Tibial artery (tissue), 4 donors: ENCODE data around the gene PKHD1.

Experiments used
- DNase-seq, 2 donors: peaks; one replicate each; pipeline ENCODE4 v3.0.0-alpha.2; 2019
- H3K27ac ChIP-seq, 2 donors: fragments of 200-600 bp; sonication (generic) in 1 of 2; 1 replicate in 1 of 2; 2 replicates in 1 of 2; pipeline ENCODE4 v1.5.1; 2018 to 2019; ENCODE audit warnings: mild to moderate bottlenecking in 1 of 2
- H3K27me3 ChIP-seq, 2 donors: fragments of 200-600 bp; sonication (generic) in 1 of 2; one replicate each; pipeline versions ENCODE4 v1.5.1 to v1.6.0; 2016 to 2019
- H3K36me3 ChIP-seq, 3 donors: fragments of 200-600 bp; sonication (generic) in 2 of 3; one replicate each; pipeline ENCODE4 v1.5.1; 2016 to 2019; ENCODE audit warnings: mild to moderate bottlenecking in 2 of 3
- H3K4me1 ChIP-seq, 4 donors: fragments of 200-600 bp; sonication (generic) in 2 of 4; 1 replicate in 3 of 4; 2 replicates in 1 of 4; pipeline ENCODE4 v1.5.1; 2016 to 2019
- H3K4me3 ChIP-seq, 2 donors: fragments of 200-600 bp; sonication (generic) in 1 of 2; 1 replicate in 1 of 2; 2 replicates in 1 of 2; pipeline ENCODE4 v1.5.1; 2018 to 2019; ENCODE audit warnings: mild to moderate bottlenecking in 2 of 2
- H3K9me3 ChIP-seq, 3 donors: fragments of 200-600 bp; sonication (generic) in 1 of 3; one replicate each; pipeline ENCODE4 v1.5.1; 2016 to 2019
- CTCF ChIP-seq, 2 experiments: fragments of 200-600 bp in 1 of 2; fragments of 450-650 bp in 1 of 2; IDR thresholded peaks; one replicate each; pipeline ENCODE4 v1.5.1; 2017 to 2019; ENCODE audit warnings: antibody characterized with exemption in 2 of 2, mild to moderate bottlenecking in 1 of 2, moderate library complexity in 1 of 2
- intact Hi-C: fragments of 100-400 bp; cut with DNase I; formaldehyde crosslinking; loops from one replicate; pipeline ENCODE4 v1.15.0; 2023; ENCODE audit warnings: low total_unique reads

Gene PKHD1

GRCh38 chr6:52074155-52074554, 13.3 kb downstream of the PKHD1 start:
- TF ChIP-seq CTCF (IDR thresholded peaks at IDR 0.05) = no peak
- no peaks in the 10 kb centered on the region for H3K4me1 ChIP-seq
- DNase-seq = no peak
- intact Hi-C loops = loop anchor here (1.0 kb wide), 1 partner anchor 32 kb away; no protein-coding TSS in a partner anchor
- no peaks in the 10 kb centered on the region for H3K9me3 ChIP-seq
- H3K36me3 ChIP-seq = no peaks in the 10 kb centered on the region
- no peak overlapping the region for H3K4me3 ChIP-seq
- peaks cover 0 to 6% of the 10 kb centered on the region in 2 donors for H3K27me3 ChIP-seq
- H3K27ac ChIP-seq = no peak overlapping the region

DNA sequence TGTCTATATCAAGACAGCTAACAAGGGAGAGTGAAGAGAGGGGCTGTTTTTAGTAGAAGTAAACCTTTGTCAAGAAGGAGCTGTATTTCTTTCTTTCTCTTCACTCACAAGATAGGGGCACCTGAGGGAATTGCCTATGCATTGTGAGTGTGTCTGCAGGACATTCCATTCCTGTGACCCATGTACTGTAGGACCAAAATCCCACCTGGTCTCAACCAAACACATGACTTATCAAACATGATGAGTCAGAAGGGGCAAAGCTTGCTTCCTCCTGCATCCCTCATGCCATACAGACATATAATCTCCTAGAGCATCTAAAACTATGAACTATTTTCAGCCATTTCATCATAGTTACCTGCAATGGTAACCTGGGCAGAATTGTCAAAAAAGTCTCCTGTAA, 21.8 kb downstream of the PKHD1 start:
- Histone ChIP-seq H3K36me3 (no peaks in the 10 kb centered on the region), H3K9me3 (no peaks in the 10 kb centered on the region)
- intact Hi-C loops = loop anchor here (10.0 kb wide), 1 partner anchor 159 kb away; no protein-coding TSS in a partner anchor

DNA sequence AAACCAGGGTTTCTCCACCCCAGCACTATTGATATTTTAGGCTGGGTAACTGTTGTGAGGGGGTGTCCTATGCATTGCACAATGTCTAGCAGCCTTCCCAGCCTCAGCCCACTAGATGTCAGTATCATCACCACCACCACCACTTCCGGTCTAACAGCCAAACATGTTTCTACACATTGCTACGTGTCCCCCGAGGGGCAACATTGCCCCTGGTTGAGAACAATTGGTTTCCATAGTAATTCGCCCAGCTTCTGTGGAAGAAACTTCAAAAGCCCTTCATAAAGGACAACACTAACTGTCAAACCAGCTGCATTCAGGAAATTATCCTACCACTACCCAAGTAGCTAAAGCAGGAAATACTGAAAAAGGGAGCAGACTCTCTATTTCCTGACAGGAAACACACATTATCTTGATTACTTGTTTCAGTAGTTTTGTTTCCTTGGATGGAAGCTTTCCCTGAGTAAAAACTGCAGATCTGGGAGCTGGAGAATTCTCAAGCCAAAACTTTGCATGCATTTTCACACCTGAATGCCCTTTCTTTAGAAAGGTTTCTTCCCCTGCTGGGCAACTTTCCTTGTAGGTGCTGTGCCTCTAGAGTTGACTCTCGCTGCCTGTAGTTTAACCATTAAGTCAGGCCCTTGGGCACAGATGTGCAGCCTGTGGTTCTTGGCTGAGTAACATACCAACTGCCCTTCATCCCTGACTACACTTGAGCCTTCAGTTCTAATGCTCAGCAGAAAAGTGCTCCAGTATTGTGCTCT, 23.6 kb downstream of the PKHD1 start:
- H3K36me3 ChIP-seq = no peaks in the 10 kb centered on the region
- TF ChIP-seq CTCF (IDR thresholded peaks at IDR 0.05) = no peak
- H3K4me3 ChIP-seq = no peak overlapping the region
- H3K4me1 ChIP-seq = no peaks in the 10 kb centered on the region
- DNase-seq = no peak
- intact Hi-C loops = loop anchor here (10.0 kb wide), 1 partner anchor 161 kb away; no protein-coding TSS in a partner anchor
- H3K27me3 ChIP-seq = no peaks in the 10 kb centered on the region
- H3K27ac ChIP-seq = no peak overlapping the region
- H3K9me3 ChIP-seq = no peaks in the 10 kb centered on the region

More for the DNA sequence above, 21.8 kb downstream of the PKHD1 start:
- no peaks in the 10 kb centered on the region for H3K4me1 ChIP-seq
- no peak overlapping the region for H3K27ac ChIP-seq
- DNase-seq = no peak
- H3K4me3 ChIP-seq = no peak overlapping the region
- no peak for TF ChIP-seq CTCF (IDR thresholded peaks at IDR 0.05)
- H3K27me3 ChIP-seq = no peaks in the 10 kb centered on the region

DNA sequence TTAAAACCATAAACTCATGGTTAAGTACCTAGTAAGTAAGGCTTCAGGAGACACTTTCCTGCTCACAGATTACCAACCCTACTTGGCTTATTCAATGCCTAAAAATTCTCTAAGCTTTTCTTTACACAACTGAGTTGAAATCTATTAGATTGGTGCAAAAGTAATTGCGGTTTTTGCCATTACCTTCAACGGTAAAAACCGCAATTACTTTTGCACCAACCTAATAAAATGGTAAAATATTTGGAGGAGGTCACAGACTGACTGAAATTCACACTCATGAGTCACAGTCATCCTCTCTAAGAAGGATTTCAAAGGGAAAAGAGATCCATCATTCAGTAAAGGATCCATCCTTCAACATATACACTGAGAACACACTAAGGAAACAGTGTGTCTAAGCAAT, 25.9 kb downstream of the PKHD1 start:
- H3K27ac ChIP-seq = no peak overlapping the region
- H3K27me3 ChIP-seq = no peaks in the 10 kb centered on the region
- H3K4me1 ChIP-seq = no peaks in the 10 kb centered on the region
- no peak overlapping the region for H3K4me3 ChIP-seq
- intact Hi-C loops = loop anchor here (10.0 kb wide), 1 partner anchor 163 kb away; no protein-coding TSS in a partner anchor
- no peaks in the 10 kb centered on the region for H3K36me3 ChIP-seq
- no peaks in the 10 kb centered on the region for H3K9me3 ChIP-seq
- DNase-seq = no peak
- TF ChIP-seq CTCF (IDR thresholded peaks at IDR 0.05) = no peak

DNA sequence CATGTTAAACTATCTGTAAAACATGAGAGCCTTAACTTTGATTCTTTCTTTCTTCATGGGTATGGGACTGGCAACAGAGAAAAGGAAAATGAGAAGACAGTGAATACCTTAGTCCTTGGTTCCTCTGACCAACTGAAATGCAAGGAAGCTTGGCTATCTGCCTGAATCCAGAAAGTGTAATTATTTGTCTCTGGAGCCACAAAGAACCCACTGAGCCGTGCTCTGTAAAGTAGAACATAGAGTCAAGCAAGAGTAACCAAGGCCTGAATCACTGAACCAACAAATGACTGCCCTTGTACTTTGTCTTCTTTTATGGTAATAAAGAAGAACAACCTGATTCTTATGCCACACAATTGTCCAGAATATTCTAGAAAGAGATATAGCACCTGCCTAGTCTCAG, 27.6 kb downstream of the PKHD1 start:
- Histone ChIP-seq H3K4me3 (no peak overlapping the region), H3K4me1 (no peaks in the 10 kb centered on the region), H3K36me3 (no peaks in the 10 kb centered on the region), H3K27ac (no peak overlapping the region), H3K9me3 (no peaks in the 10 kb centered on the region), H3K27me3 (no peaks in the 10 kb centered on the region)
- no peak for DNase-seq
- TF ChIP-seq CTCF (IDR thresholded peaks at IDR 0.05) = no peak
- intact Hi-C loops = loop anchor here (10.0 kb wide), 1 partner anchor 165 kb away; no protein-coding TSS in a partner anchor
